GM19395 (cell line): ENCODE results near the gene ELMO1.
A peak's percentile ranks its signal among the peaks of the same experiment; 100 is the strongest.

Experiments used
- ATAC-seq: cut with Tn5 transposase; IDR thresholded peaks from one replicate; pipeline ENCODE4 v1.9.1; 2021; ENCODE audit warnings: mild to moderate bottlenecking, moderate library complexity; ENCODE audit not compliant: unreplicated experiment

ELMO1 gene

DNA sequence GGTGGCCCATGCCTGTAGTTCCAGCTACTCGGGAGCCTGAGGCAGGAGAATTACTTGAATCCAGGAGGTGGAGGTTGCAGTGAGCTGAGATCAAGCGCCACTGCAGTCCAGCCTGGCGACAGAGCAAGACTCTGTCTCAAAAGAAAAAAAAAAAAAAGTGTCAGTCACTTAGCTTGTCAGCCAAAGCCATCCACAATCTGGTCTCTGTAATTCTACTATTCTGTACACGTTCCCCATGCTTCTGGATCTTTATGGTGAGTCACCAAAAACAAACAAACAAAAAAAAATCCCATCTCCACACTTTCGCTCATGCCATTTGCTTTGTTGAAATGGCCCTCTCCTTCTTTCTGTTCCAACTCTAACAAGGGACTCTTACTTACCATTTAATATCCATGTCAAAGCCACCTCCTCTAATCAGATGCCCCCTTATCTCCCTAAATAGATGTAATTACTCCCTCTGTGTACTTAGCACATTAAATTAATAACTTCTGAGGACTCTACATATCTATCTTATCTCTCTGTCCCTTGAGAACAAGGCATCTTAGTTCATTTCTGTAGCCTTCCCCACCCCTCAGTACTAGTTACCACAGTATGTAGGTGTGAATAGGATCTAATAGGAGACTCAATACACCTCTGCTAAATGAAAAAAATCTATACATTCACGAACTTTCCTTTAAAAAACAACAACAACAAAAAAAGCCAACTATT, 128.4 kb downstream of the ELMO1 start:
- ATAC-seq = no peak

GRCh38 chr7:37318541-37318940, 130.1 kb downstream of the ELMO1 start:
- ATAC-seq = no peak

DNA sequence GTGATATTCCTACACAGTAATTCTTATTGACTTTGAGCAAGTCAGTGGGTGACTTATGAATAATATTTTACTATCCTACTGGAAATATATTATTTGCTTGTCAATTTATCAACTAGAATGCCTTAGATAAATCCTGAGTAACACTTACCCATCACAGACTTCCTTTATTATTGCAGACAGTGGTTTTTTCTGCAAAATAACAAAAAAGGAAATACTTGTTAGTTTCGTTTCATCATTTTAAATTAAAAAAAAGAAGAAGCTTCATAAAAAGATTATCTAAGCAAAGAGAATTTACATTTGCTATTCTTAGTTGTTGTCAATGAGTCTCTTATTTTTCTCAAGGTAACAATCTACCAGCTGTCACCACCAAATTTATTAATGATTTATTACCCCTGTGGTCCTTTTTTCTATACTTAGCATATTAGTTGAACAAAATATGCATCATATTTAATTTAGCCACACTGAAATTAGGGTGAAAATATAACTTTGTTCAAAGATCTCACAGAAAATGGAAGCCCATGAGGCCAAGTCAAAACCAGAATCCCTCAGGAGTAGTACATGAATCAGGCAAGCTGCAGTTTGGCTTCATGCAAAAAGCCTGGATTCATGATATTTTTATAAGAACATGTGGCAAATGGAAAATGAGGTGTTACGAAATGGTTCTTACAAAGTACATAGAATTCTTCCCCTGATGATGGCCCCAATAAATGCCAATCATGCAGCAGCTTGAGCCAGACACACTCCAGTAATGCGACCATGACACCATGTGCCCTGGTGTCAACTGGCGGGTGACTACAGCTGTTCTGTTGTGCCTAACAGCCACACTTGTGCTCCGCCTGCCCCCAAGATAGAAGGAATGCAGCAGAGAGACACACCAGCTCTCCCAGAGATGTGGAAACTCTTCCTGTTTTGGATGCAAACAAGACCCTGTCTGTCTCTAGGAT, 132.6 kb downstream of the ELMO1 start:
- no peak for ATAC-seq

- no peak for ATAC-seq
Observed at GRCh38 chr7:37312608-37313007, 136.1 kb downstream of the ELMO1 start.

GRCh38 chr7:37311355-37311754, 137.3 kb downstream of the ELMO1 start:
- ATAC-seq = peak; percentile 60

DNA sequence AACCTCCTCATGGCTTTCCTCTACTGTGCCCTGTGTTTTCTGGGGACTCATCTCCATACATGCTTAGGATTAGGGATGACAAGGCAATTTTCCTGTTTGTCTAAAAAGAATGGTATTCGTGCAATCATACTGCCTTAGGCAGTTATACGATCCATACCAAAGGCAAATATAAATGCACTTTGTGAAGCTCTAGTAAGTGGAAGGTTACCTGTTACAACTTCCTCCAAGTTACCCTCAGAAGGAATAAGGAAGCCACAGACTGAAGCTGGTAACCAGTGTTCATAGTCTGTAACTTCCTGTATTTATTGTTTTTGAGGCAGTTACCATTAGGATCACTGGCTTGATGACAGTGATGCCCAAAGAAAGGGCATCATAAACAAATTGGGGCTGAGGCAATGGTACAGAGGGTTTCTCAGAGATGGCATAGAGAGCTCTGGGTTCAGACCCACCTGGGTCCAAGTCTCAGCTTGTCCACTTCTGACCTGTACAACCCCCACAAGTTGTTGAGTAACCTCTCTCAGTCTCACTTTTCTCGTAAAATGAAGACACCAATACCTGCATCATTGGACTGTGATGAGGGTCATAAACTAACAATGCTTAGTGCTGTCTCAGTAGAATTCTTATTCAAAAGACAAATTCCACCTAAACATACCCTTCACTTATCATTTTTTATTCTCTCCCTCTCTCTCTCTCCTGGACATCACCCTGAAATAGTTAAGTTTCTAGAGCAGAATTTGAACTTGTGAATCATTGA, 138.2 kb downstream of the ELMO1 start:
- ATAC-seq = no peak

GRCh38 chr7:37309493-37309892, 139.2 kb downstream of the ELMO1 start:
- no peak for ATAC-seq

DNA sequence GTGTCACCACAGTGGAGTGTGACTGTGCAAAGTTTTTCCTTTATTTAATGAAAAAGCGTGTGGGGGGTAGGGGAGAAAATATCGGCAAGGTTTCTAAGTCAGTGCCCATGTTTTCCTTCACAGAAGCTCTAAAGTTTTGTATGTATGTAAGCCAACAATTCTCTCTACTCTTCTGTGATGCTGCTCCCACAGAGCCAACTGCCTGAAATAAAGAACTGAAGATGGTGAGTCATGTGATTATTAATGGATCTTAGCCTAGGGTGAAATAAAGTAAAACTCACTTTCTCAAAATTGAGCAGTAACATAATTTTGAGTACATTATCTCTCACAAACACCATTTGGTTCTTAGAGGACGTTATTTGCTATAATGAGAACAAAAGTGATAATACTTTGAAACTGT, 143.7 kb downstream of the ELMO1 start:
- ATAC-seq = no peak

GRCh38 chr7:37297546-37297945, 151.1 kb downstream of the ELMO1 start:
- no peak for ATAC-seq

GRCh38 chr7:37295401-37295800, 153.3 kb downstream of the ELMO1 start:
- ATAC-seq = no peak

GRCh38 chr7:37290731-37291130, 157.9 kb downstream of the ELMO1 start:
- ATAC-seq = no peak

DNA sequence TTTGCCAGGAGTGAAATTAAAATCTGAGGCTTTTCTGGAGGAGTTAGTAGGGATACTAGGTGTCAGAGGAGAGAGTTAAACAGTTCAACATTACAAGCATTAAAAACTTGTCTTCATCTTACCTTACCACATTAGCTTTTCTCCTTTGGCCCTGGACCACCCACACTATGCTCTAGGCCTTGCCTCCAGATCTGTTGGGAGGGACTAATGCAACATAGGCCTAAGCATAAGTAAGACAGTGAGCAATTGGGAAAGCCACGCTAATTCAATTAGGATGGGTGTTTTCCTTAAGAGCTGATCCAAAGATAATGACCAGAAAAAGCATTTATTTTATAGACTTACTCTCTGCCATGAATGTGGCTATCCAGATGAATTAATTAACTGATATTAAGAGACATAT, 158.9 kb downstream of the ELMO1 start:
- no peak for ATAC-seq

- no peak for ATAC-seq
Observed at GRCh38 chr7:37289367-37289766, 159.3 kb downstream of the ELMO1 start.

- ATAC-seq = peak; percentile 54
Observed at GRCh38 chr7:37287131-37287855, 161.4 kb downstream of the ELMO1 start.

DNA sequence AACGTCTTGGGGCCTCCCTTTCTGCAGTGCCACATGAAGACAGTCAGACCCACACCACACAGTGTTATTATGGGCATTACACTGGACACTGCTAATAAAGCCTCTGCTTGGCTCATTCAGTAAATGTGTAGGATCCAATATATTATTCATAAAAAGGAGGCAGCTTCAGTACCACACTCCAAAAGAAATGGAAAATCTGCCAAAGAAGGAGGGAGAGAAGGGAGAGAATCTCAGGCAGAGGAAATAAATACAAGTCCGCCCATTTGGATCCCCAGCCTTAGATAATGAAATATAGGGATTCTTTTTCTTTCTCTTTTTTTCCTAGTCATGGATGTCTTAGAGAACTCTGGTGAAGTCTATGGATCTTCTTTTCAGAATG, 162.2 kb downstream of the ELMO1 start:
- no peak for ATAC-seq

- ATAC-seq = no peak
Observed at GRCh38 chr7:37285706-37286453, 162.8 kb downstream of the ELMO1 start.

DNA sequence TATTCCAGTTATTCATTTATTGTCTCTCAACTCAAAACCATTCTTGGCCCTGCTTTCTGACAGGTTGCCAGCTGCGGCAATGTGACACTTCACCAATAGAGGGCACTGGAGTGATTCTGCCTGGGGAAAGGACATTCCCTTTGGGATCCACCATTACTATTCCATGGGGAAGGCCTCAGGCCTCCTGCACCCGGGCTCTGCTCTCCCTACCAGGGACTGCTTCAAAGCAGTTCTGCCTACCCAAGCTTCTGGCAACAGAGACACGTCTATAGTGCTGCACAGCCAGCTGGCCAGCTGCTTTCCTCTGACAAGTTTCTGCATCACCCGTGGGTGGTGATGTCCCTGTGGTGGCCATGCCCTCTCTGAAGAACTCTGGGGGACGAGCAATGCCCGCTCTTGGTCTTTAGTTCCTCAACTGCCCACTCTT, 163.8 kb downstream of the ELMO1 start:
- no peak for ATAC-seq

DNA sequence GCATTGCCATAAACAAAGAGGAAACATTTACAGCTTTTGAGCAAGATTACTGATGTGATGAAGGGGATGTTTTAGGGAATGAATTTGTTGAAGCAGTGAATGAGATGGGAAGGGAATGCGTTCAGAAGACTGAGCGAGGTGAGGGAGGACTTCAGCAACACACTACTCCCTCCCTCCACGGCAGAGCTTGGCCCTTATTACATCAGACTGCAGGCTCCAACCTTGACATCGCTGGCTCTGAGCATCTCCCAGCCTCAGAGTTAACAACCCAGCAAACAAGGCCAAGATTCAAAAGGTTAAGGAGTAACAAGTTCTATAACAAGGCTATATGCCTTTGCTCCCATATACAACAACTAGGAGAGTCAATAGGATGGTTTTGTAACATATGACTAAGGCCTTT, 164.4 kb downstream of the ELMO1 start:
- no peak for ATAC-seq

DNA sequence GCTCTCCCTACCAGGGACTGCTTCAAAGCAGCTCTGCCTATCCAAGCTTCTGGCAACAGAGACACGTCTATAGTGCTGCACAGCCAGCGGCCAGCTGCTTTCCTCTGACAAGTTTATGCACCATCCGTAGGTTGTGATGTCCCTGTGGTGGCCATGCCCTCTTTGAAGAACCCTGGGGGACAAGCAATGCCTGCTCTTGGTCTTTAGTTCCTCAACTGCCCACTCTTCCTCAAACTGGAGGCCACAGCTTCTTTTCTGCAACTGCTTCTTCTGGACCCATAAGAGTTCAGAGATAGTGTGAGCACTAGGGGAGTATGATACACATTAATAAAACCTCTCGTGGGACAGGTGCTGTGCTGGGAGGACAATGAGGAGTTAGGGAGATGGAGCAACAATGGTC, 164.9 kb downstream of the ELMO1 start:
- ATAC-seq = no peak

GRCh38 chr7:37282927-37283326, 165.7 kb downstream of the ELMO1 start:
- no peak for ATAC-seq
